ENCODE data around the gene EIF4EBP2. TPM values are rescaled to one million over a fixed set of nuclear protein-coding genes. Genes with fewer than 3 reads are reported as not detected.

Gene EIF4EBP2, protein sequence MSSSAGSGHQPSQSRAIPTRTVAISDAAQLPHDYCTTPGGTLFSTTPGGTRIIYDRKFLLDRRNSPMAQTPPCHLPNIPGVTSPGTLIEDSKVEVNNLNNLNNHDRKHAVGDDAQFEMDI
- polyA plus RNA-seq (2013, experiment 1 of 2): 84.4 TPM
- 92.2 TPM for polyA plus RNA-seq (2013, experiment 2 of 2)

GRCh38 chr10:70404036-70404786, at the start of gene EIF4EBP2:
EIF4EBP2 (plus strand) TSS chr10:70404145; CDS start chr10:70404402, 257 bp downstream.
- under 1% methylated on average over 103 of the region's 103 CpGs for WGBS
- H3K27me3 ChIP-seq (ENCODE audit: insufficient read depth, low read length): no peaks in the 10 kb centered on the region
- H3K9me3 ChIP-seq (ENCODE audit: insufficient read depth, low read depth, low read length): peaks cover 3% of the 10 kb centered on the region; the same call in 1 of the 2 replicates
- peak within 1 kb of the TSS; percentile 98 for H3K4me3 ChIP-seq (ENCODE audit: low read length)
- H3K36me3 ChIP-seq (ENCODE audit: insufficient read depth, low read length): peaks cover 12% of the 10 kb centered on the region
- H3K9ac ChIP-seq (ENCODE audit: low read depth, low read length): peak within 1 kb of the TSS; percentile 91
- peaks cover 12% of the 10 kb centered on the region for H3K4me1 ChIP-seq (ENCODE audit: insufficient read depth, low read length)
- H3K27ac ChIP-seq (ENCODE audit: low read depth, low read length): peak within 1 kb of the TSS; percentile 70; the same call in 1 of the 2 replicates

DNA sequence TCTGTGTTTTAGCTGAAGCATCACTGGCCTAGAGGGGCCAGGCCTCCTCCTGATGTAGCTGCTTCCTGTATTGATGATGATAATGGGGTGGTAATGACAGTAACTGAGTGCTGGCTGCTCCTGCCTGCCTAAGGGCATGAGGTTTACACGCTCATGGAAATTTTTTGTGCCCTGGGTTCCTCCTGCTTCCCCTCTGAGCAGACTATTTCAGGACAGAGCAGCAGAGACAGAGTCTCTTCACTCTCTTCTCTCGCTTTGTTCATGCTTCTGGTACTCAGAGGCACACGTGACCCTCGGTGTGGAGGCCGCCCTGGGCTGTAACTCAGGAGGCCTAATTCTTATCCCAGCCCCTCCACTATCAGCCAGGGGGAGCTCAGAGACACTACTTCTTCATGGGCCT, 49.4 kb upstream of the EIF4EBP2 start:
- Histone ChIP-seq H3K9ac (ENCODE audit: low read depth, low read length) (no peak overlapping the region), H3K36me3 (ENCODE audit: insufficient read depth, low read length) (no peaks in the 10 kb centered on the region), H3K9me3 (ENCODE audit: insufficient read depth, low read depth, low read length) (no peaks in the 10 kb centered on the region), H3K27me3 (ENCODE audit: insufficient read depth, low read length) (no peaks in the 10 kb centered on the region), H3K4me1 (ENCODE audit: insufficient read depth, low read length) (no peaks in the 10 kb centered on the region), H3K27ac (ENCODE audit: low read depth, low read length) (no peak overlapping the region), H3K4me3 (ENCODE audit: low read length) (no peak overlapping the region)
- 86% methylated on average over 5 of the region's 5 CpGs for WGBS

DNA sequence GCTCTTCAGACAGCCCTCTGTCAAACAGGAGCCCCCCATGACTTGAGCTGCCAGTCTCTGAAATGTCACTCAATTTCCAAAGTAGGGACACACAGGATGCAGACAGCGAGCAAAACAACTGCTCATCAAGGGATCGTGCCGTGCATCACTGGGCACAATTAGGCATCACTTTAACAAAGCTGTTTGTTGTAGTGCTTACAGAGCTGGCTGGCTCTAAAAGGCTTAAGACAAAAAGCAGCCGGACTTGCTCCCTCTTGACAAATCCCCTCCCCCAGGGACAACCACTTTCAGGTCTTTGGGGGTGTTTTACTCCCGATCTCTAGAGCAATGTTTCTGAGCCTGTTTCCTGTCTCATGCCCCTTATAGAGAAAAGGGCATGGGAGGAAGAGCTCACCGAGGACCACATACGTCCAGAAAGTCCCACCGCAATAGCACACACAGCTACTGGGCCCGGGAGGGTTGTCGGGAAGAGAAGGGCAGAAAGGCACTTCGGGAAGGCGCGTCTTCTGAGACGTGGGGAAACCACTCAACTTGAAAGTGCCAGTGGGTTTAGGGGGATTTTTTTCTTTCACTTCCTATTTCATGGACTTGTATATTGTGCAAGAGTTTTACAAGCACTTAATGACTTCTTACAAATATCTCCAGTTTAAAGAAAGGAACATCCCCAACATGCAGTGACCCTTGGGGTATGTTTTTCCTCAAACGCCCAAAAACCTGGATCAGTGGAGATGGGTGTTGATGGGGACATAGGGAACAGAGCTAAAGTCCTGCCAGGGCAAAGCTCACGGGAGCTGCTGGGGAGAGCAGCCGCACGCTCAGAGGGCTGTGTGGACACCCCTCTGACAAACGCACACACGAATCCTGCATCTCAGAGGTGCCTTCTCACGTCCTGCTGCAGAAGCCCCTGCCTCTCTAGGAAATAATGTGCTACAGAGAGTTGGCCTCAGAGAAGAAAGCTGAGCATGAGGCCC, 48.6 kb upstream of the EIF4EBP2 start:
- Histone ChIP-seq H3K4me3 (ENCODE audit: low read length) (no peak overlapping the region), H3K36me3 (ENCODE audit: insufficient read depth, low read length) (no peaks in the 10 kb centered on the region), H3K27ac (ENCODE audit: low read depth, low read length) (no peak overlapping the region), H3K9me3 (ENCODE audit: insufficient read depth, low read depth, low read length) (no peaks in the 10 kb centered on the region), H3K4me1 (ENCODE audit: insufficient read depth, low read length) (no peaks in the 10 kb centered on the region), H3K27me3 (ENCODE audit: insufficient read depth, low read length) (no peaks in the 10 kb centered on the region), H3K9ac (ENCODE audit: low read depth, low read length) (no peak overlapping the region)
- WGBS: 91% methylated on average over 21 of the region's 21 CpGs

GRCh38 chr10:70357565-70357964, 46.4 kb upstream of the EIF4EBP2 start:
- H3K4me3 ChIP-seq (ENCODE audit: low read length): no peak overlapping the region
- WGBS: 91% methylated on average over 5 of the region's 5 CpGs
- H3K27me3 ChIP-seq (ENCODE audit: insufficient read depth, low read length): no peaks in the 10 kb centered on the region
- no peaks in the 10 kb centered on the region for H3K36me3 ChIP-seq (ENCODE audit: insufficient read depth, low read length)
- H3K27ac ChIP-seq (ENCODE audit: low read depth, low read length): no peak overlapping the region
- no peaks in the 10 kb centered on the region for H3K4me1 ChIP-seq (ENCODE audit: insufficient read depth, low read length)
- H3K9ac ChIP-seq (ENCODE audit: low read depth, low read length): no peak overlapping the region
- H3K9me3 ChIP-seq (ENCODE audit: insufficient read depth, low read depth, low read length): no peaks in the 10 kb centered on the region

- H3K36me3 ChIP-seq (ENCODE audit: insufficient read depth, low read length): no peaks in the 10 kb centered on the region
- H3K4me1 ChIP-seq (ENCODE audit: insufficient read depth, low read length): no peaks in the 10 kb centered on the region
- no peak overlapping the region for H3K27ac ChIP-seq (ENCODE audit: low read depth, low read length)
- H3K4me3 ChIP-seq (ENCODE audit: low read length): no peak overlapping the region
- no peak overlapping the region for H3K9ac ChIP-seq (ENCODE audit: low read depth, low read length)
- no peaks in the 10 kb centered on the region for H3K9me3 ChIP-seq (ENCODE audit: insufficient read depth, low read depth, low read length)
- 80% methylated on average over 5 of the region's 5 CpGs for WGBS
- no peaks in the 10 kb centered on the region for H3K27me3 ChIP-seq (ENCODE audit: insufficient read depth, low read length)
Observed at GRCh38 chr10:70358446-70358845, 45.5 kb upstream of the EIF4EBP2 start.

DNA sequence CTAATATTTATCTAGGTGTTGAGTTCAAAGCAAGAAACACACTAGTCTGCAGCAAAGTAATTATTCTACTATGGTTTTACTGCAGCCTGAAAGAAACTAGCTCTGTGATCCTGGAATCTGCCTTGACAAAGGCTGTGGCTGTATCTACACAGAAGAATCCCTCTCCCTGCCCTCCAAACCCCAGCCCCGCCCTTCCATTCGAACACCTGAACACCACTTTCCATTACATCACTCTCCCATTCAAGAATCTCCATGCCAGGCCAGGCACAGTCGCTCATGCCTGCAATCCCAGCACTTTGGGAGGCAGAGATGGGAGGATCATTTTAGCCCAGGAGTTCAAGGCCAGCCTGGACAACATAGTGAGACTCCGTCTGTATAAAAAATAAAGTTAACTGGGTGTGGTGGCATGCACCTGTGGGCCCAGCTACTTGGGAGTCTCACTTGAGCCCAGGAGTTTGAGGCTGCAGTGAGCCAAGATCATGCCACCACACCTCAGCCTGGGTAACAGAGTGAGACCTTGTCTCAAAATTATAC, 44.9 kb upstream of the EIF4EBP2 start:
- no peaks in the 10 kb centered on the region for H3K36me3 ChIP-seq (ENCODE audit: insufficient read depth, low read length)
- no peak overlapping the region for H3K9ac ChIP-seq (ENCODE audit: low read depth, low read length)
- H3K4me1 ChIP-seq (ENCODE audit: insufficient read depth, low read length): no peaks in the 10 kb centered on the region
- no peak overlapping the region for H3K27ac ChIP-seq (ENCODE audit: low read depth, low read length)
- 98% methylated on average over 4 of the region's 4 CpGs for WGBS
- no peak overlapping the region for H3K4me3 ChIP-seq (ENCODE audit: low read length)
- no peaks in the 10 kb centered on the region for H3K9me3 ChIP-seq (ENCODE audit: insufficient read depth, low read depth, low read length)
- H3K27me3 ChIP-seq (ENCODE audit: insufficient read depth, low read length): no peaks in the 10 kb centered on the region

GRCh38 chr10:70360215-70360614, 43.7 kb upstream of the EIF4EBP2 start:
- Histone ChIP-seq H3K27ac (ENCODE audit: low read depth, low read length) (no peak overlapping the region), H3K9ac (ENCODE audit: low read depth, low read length) (no peak overlapping the region)
- WGBS: 100% methylated on average over 2 of the region's 2 CpGs

DNA sequence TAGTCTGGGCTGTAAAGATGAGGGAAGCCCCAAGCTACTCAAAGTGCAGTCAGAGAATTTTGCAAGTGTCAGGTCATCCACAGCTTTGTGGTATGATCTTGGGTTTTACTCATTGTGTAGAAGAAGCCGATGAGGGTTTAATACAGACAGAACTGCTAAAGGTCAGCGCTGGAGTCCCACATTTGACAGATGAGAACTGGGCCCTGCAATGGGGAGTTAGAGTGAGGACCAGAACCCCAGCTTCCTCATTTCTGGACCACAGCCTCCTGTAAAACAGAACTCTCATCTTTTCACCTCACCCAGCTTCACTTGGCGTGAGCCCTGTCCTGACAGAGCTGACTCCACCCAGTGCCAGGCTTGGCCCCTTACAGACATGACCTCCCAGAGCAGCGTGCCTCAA, 41.6 kb upstream of the EIF4EBP2 start:
- WGBS: 92% methylated on average over 4 of the region's 4 CpGs
- no peak overlapping the region for H3K4me3 ChIP-seq (ENCODE audit: low read length)
- no peaks in the 10 kb centered on the region for H3K4me1 ChIP-seq (ENCODE audit: insufficient read depth, low read length)
- no peak overlapping the region for H3K9ac ChIP-seq (ENCODE audit: low read depth, low read length)
- H3K27me3 ChIP-seq (ENCODE audit: insufficient read depth, low read length): no peaks in the 10 kb centered on the region
- no peak overlapping the region for H3K27ac ChIP-seq (ENCODE audit: low read depth, low read length)
- H3K9me3 ChIP-seq (ENCODE audit: insufficient read depth, low read depth, low read length): no peaks in the 10 kb centered on the region
- H3K36me3 ChIP-seq (ENCODE audit: insufficient read depth, low read length): no peaks in the 10 kb centered on the region

More at GRCh38 chr10:70360215-70360614, 43.7 kb upstream of the EIF4EBP2 start:
- Histone ChIP-seq H3K4me1 (ENCODE audit: insufficient read depth, low read length) (no peaks in the 10 kb centered on the region), H3K27me3 (ENCODE audit: insufficient read depth, low read length) (no peaks in the 10 kb centered on the region), H3K9me3 (ENCODE audit: insufficient read depth, low read depth, low read length) (no peaks in the 10 kb centered on the region), H3K4me3 (ENCODE audit: low read length) (no peak overlapping the region), H3K36me3 (ENCODE audit: insufficient read depth, low read length) (no peaks in the 10 kb centered on the region)

DNA sequence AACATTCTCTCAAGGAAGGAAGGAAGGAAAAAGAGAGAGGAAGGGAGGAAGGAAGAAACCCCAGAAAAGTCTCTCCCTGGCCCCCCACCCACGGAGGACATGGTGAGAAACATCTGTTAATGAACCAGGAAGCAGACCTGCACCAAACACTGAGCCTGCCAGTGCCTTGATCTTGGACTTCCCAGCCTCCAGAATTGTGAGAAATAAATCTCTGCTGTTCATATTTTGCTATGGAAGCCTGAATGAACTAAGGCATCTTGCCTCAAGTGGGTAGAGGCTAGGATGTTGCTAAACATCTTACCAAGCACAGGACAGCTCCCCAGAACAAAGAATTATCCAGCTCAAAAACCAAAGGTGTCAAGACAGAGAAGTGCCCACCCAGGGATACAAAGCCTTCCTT, 40.7 kb upstream of the EIF4EBP2 start:
- Histone ChIP-seq H3K4me1 (ENCODE audit: insufficient read depth, low read length) (no peaks in the 10 kb centered on the region), H3K36me3 (ENCODE audit: insufficient read depth, low read length) (no peaks in the 10 kb centered on the region), H3K9me3 (ENCODE audit: insufficient read depth, low read depth, low read length) (no peaks in the 10 kb centered on the region), H3K27me3 (ENCODE audit: insufficient read depth, low read length) (no peaks in the 10 kb centered on the region), H3K27ac (ENCODE audit: low read depth, low read length) (no peak overlapping the region), H3K4me3 (ENCODE audit: low read length) (no peak overlapping the region), H3K9ac (ENCODE audit: low read depth, low read length) (no peak overlapping the region)
- 100% methylated on average over 1 of the region's 1 CpG for WGBS

- 41% methylated on average over 15 of the region's 15 CpGs for WGBS
- no peaks in the 10 kb centered on the region for H3K9me3 ChIP-seq (ENCODE audit: insufficient read depth, low read depth, low read length)
- H3K27me3 ChIP-seq (ENCODE audit: insufficient read depth, low read length): no peaks in the 10 kb centered on the region
- H3K9ac ChIP-seq (ENCODE audit: low read depth, low read length): no peak overlapping the region
- H3K4me3 ChIP-seq (ENCODE audit: low read length): no peak overlapping the region
- H3K27ac ChIP-seq (ENCODE audit: low read depth, low read length): no peak overlapping the region
- H3K4me1 ChIP-seq (ENCODE audit: insufficient read depth, low read length): peaks cover under 1% of the 10 kb centered on the region; the same call in 1 of the 2 replicates
- no peaks in the 10 kb centered on the region for H3K36me3 ChIP-seq (ENCODE audit: insufficient read depth, low read length)
Observed at GRCh38 chr10:70363971-70364771, 39.8 kb upstream of the EIF4EBP2 start.

Measured in HUES64 (cell line).